Activated CD4-positive, alpha-beta T cell treated with anti-CD3 and anti-CD28 coated beads, Interleukin-2, amount 10 ng/mL, durations not matched to agents 7 days and 5 days (primary cell): ENCODE measurements around the gene LRRC53. TPM values are rescaled to one million over a fixed set of nuclear protein-coding genes. Genes with fewer than 3 reads are reported as not detected.

Source experiments
- CTCF ChIA-PET: fragments of 350-600 bp; sonication (Branson Sonifier 250); formaldehyde crosslinking; loops from one replicate; lab custom pipeline; 2021; ENCODE audit warnings: antibody characterized with exemption; lab: Charles Lee
- POLR2A ChIA-PET: fragments of 350-600 bp; sonication (Branson Sonifier 250); formaldehyde crosslinking; loops from one replicate; lab custom pipeline; 2021; ENCODE audit warnings: antibody characterized with exemption; lab: Charles Lee
- DNase-seq: peaks from one replicate; pipeline ENCODE4 v3.0.0-alpha.2; 2020
- H3K27ac Mint-ChIP-seq: one replicate; pipeline ENCODE4 v1.8.0; 2021; ENCODE audit warnings: mild to moderate bottlenecking, moderate library complexity, mixed read lengths
- H3K27me3 Mint-ChIP-seq: one replicate; pipeline ENCODE4 v1.8.0; 2021; ENCODE audit warnings: mixed read lengths
- H3K36me3 Mint-ChIP-seq: one replicate; pipeline ENCODE4 v1.8.0; 2021; ENCODE audit warnings: low read depth, mixed read lengths
- H3K4me1 Mint-ChIP-seq: one replicate; pipeline ENCODE4 v1.8.0; 2021; ENCODE audit warnings: mixed read lengths
- H3K4me3 Mint-ChIP-seq: one replicate; pipeline ENCODE4 v1.8.0; 2021; ENCODE audit warnings: mild to moderate bottlenecking, moderate library complexity, mixed read lengths
- H3K9me3 Mint-ChIP-seq: one replicate; pipeline ENCODE4 v1.8.0; 2021; ENCODE audit warnings: mixed read lengths
- total RNA-seq, 2 experiments: library from RNA; stranded (reverse); gene quantifications; one replicate each; pipeline ENCODE4 v1.2.3, GENCODE V29; 2021

The LRRC53 gene
- total RNA-seq, 2 experiments from 2014 or later, result not detected

- Mint-ChIP-seq H3K9me3 (no peaks in the 10 kb centered on the region), H3K36me3 (no peaks in the 10 kb centered on the region), H3K27ac (no peak overlapping the region), H3K4me1 (no peaks in the 10 kb centered on the region), H3K4me3 (no peak overlapping the region), H3K27me3 (no peaks in the 10 kb centered on the region)
- no peak for DNase-seq
- ChIA-PET POLR2A (no interaction called here), CTCF (no interaction called here)
Observed at GRCh38 chr1:74455390-74455789, 57.0 kb downstream of the LRRC53 start.

- no peak for DNase-seq
- Mint-ChIP-seq H3K27me3 (no peaks in the 10 kb centered on the region), H3K4me1 (no peaks in the 10 kb centered on the region), H3K27ac (no peak overlapping the region), H3K4me3 (no peak overlapping the region), H3K9me3 (no peaks in the 10 kb centered on the region), H3K36me3 (no peaks in the 10 kb centered on the region)
- POLR2A ChIA-PET, result no interaction called here
- CTCF ChIA-PET, result no interaction called here
Observed at GRCh38 chr1:74453277-74453676, 59.1 kb downstream of the LRRC53 start.

GRCh38 chr1:74452035-74452434 lies 60.4 kb downstream of the LRRC53 start:
- CTCF ChIA-PET, result no interaction called here

GRCh38 chr1:74437035-74437434 lies 75.4 kb downstream of the LRRC53 start:
- Mint-ChIP-seq H3K9me3 (no peaks in the 10 kb centered on the region), H3K4me3 (no peak overlapping the region), H3K36me3 (no peaks in the 10 kb centered on the region), H3K4me1 (no peaks in the 10 kb centered on the region), H3K27ac (no peak overlapping the region), H3K27me3 (no peaks in the 10 kb centered on the region)
- POLR2A ChIA-PET, result no interaction called here
- CTCF ChIA-PET, result no interaction called here
- no peak for DNase-seq

More at GRCh38 chr1:74452035-74452434, 60.4 kb downstream of the LRRC53 start:
- Mint-ChIP-seq H3K27ac (no peak overlapping the region), H3K27me3 (no peaks in the 10 kb centered on the region), H3K36me3 (no peaks in the 10 kb centered on the region), H3K4me1 (no peaks in the 10 kb centered on the region), H3K9me3 (no peaks in the 10 kb centered on the region), H3K4me3 (no peak overlapping the region)
- POLR2A ChIA-PET, result no interaction called here
- no peak for DNase-seq

GRCh38 chr1:74436078-74436477 lies 76.3 kb downstream of the LRRC53 start:
- no peaks in the 10 kb centered on the region for H3K27me3 Mint-ChIP-seq

GRCh38 chr1:74434321-74434720 lies 78.1 kb downstream of the LRRC53 start:
- Mint-ChIP-seq H3K27me3 (no peaks in the 10 kb centered on the region), H3K4me3 (no peak overlapping the region), H3K9me3 (no peaks in the 10 kb centered on the region), H3K4me1 (no peaks in the 10 kb centered on the region), H3K36me3 (no peaks in the 10 kb centered on the region), H3K27ac (no peak overlapping the region)
- ChIA-PET POLR2A (no interaction called here), CTCF (no interaction called here)
- DNase-seq, result no peak

More at GRCh38 chr1:74436078-74436477, 76.3 kb downstream of the LRRC53 start:
- no peaks in the 10 kb centered on the region for H3K4me1 Mint-ChIP-seq
- no peak overlapping the region for H3K27ac Mint-ChIP-seq
- no peaks in the 10 kb centered on the region for H3K9me3 Mint-ChIP-seq
- no peaks in the 10 kb centered on the region for H3K36me3 Mint-ChIP-seq
- CTCF ChIA-PET, result no interaction called here
- DNase-seq, result no peak
- POLR2A ChIA-PET, result no interaction called here
- H3K4me3 Mint-ChIP-seq, result no peak overlapping the region

GRCh38 chr1:74432325-74432724 lies 80.1 kb downstream of the LRRC53 start:
- no peak for DNase-seq
- Mint-ChIP-seq H3K27ac (no peak overlapping the region), H3K9me3 (no peaks in the 10 kb centered on the region), H3K36me3 (no peaks in the 10 kb centered on the region), H3K4me1 (no peaks in the 10 kb centered on the region), H3K27me3 (no peaks in the 10 kb centered on the region), H3K4me3 (no peak overlapping the region)
- ChIA-PET CTCF (no interaction called here), POLR2A (no interaction called here)

GRCh38 chr1:74431531-74431930 lies 80.9 kb downstream of the LRRC53 start:
- H3K27me3 Mint-ChIP-seq, result no peaks in the 10 kb centered on the region
- H3K36me3 Mint-ChIP-seq, result no peaks in the 10 kb centered on the region
- DNase-seq, result no peak
- ChIA-PET POLR2A (no interaction called here), CTCF (no interaction called here)
- H3K9me3 Mint-ChIP-seq, result no peaks in the 10 kb centered on the region
- H3K4me1 Mint-ChIP-seq, result no peaks in the 10 kb centered on the region
- no peak overlapping the region for H3K4me3 Mint-ChIP-seq
- no peak overlapping the region for H3K27ac Mint-ChIP-seq

- ChIA-PET CTCF (no interaction called here), POLR2A (no interaction called here)
- H3K9me3 Mint-ChIP-seq, result no peaks in the 10 kb centered on the region
- no peak overlapping the region for H3K4me3 Mint-ChIP-seq
- no peaks in the 10 kb centered on the region for H3K27me3 Mint-ChIP-seq
- no peak for DNase-seq
- no peak overlapping the region for H3K27ac Mint-ChIP-seq
- H3K36me3 Mint-ChIP-seq, result no peaks in the 10 kb centered on the region
- no peaks in the 10 kb centered on the region for H3K4me1 Mint-ChIP-seq
Observed at GRCh38 chr1:74430342-74430934, 82.0 kb downstream of the LRRC53 start.

GRCh38 chr1:74429580-74429979 lies 82.8 kb downstream of the LRRC53 start:
- ChIA-PET CTCF (no interaction called here), POLR2A (no interaction called here)
- no peaks in the 10 kb centered on the region for H3K9me3 Mint-ChIP-seq
- no peak overlapping the region for H3K4me3 Mint-ChIP-seq
- DNase-seq, result no peak
- H3K27me3 Mint-ChIP-seq, result no peaks in the 10 kb centered on the region
- H3K27ac Mint-ChIP-seq, result no peak overlapping the region
- H3K36me3 Mint-ChIP-seq, result no peaks in the 10 kb centered on the region
- no peaks in the 10 kb centered on the region for H3K4me1 Mint-ChIP-seq

GRCh38 chr1:74427681-74428080 lies 84.7 kb downstream of the LRRC53 start:
- no peaks in the 10 kb centered on the region for H3K4me1 Mint-ChIP-seq
- no peaks in the 10 kb centered on the region for H3K36me3 Mint-ChIP-seq
- H3K27me3 Mint-ChIP-seq, result no peaks in the 10 kb centered on the region
- no peaks in the 10 kb centered on the region for H3K9me3 Mint-ChIP-seq
- CTCF ChIA-PET, result interaction anchor here (1.2 kb wide), 1 partner anchor 10 kb away, joined by 3 read pairs; no protein-coding TSS in a partner anchor
- H3K4me3 Mint-ChIP-seq, result no peak overlapping the region
- no peak overlapping the region for H3K27ac Mint-ChIP-seq
- POLR2A ChIA-PET, result no interaction called here
- DNase-seq, result no peak

- no peaks in the 10 kb centered on the region for H3K4me1 Mint-ChIP-seq
- ChIA-PET CTCF (interaction anchor here (0.5 kb wide), 1 partner anchor 1781 kb away, joined by 3 read pairs; no protein-coding TSS in a partner anchor), POLR2A (no interaction called here)
Observed at GRCh38 chr1:74426208-74426937, 86.0 kb downstream of the LRRC53 start.

GRCh38 chr1:74425676-74426075 lies 86.7 kb downstream of the LRRC53 start:
- no peak overlapping the region for H3K4me3 Mint-ChIP-seq
- no peaks in the 10 kb centered on the region for H3K36me3 Mint-ChIP-seq
- H3K27ac Mint-ChIP-seq, result no peak overlapping the region
- DNase-seq, result no peak
- H3K27me3 Mint-ChIP-seq, result no peaks in the 10 kb centered on the region
- H3K4me1 Mint-ChIP-seq, result no peaks in the 10 kb centered on the region
- H3K9me3 Mint-ChIP-seq, result no peaks in the 10 kb centered on the region
- CTCF ChIA-PET, result no interaction called here
- POLR2A ChIA-PET, result no interaction called here

More at GRCh38 chr1:74426208-74426937, 86.0 kb downstream of the LRRC53 start:
- Mint-ChIP-seq H3K9me3 (no peaks in the 10 kb centered on the region), H3K27ac (no peak overlapping the region), H3K36me3 (no peaks in the 10 kb centered on the region), H3K27me3 (no peaks in the 10 kb centered on the region), H3K4me3 (no peak overlapping the region)
- DNase-seq, result no peak
